NT2/D1 (cell line): ENCODE measurements around the gene SMARCB1.

Source experiments
- SUZ12 ChIP-seq: IDR thresholded peaks from 2 replicates; pipeline ENCODE4 v1.6.1; 2011; ENCODE audit not compliant: insufficient read length, insufficient read depth; ENCODE audit errors: extremely low read depth
- YY1 ChIP-seq: IDR thresholded peaks from 2 replicates; pipeline ENCODE4 v1.6.1; 2011; ENCODE audit not compliant: insufficient read length, insufficient read depth
- ZNF274 ChIP-seq: IDR thresholded peaks from 2 replicates; pipeline ENCODE4 v1.6.1; 2011; ENCODE audit warnings: mild to moderate bottlenecking, low read depth, low read length

- TF ChIP-seq YY1: no peak
- no peak for TF ChIP-seq SUZ12
- no peak for TF ChIP-seq ZNF274
These were observed 35.9 kb upstream of the SMARCB1 start, which contains the start of gene ZNF70 for GRCh38 chr22:23750714-23751440.
